ENCODE data around the gene PCSK5. TPM values are rescaled to one million over a fixed set of nuclear protein-coding genes. Genes with fewer than 3 reads are reported as not detected.

The PCSK5 gene
- total RNA-seq, 4 donors from 2014 or later, result 37.7 to 53.4 (median 43.1) TPM

GRCh38 chr9:75993434-75993833 lies 103.0 kb downstream of the PCSK5 start:
- DNase-seq (ENCODE audit: low spot score) (no peak), ATAC-seq (ENCODE audit: low FRiP score) (no peak)
- TF ChIP-seq, protein P1, sequence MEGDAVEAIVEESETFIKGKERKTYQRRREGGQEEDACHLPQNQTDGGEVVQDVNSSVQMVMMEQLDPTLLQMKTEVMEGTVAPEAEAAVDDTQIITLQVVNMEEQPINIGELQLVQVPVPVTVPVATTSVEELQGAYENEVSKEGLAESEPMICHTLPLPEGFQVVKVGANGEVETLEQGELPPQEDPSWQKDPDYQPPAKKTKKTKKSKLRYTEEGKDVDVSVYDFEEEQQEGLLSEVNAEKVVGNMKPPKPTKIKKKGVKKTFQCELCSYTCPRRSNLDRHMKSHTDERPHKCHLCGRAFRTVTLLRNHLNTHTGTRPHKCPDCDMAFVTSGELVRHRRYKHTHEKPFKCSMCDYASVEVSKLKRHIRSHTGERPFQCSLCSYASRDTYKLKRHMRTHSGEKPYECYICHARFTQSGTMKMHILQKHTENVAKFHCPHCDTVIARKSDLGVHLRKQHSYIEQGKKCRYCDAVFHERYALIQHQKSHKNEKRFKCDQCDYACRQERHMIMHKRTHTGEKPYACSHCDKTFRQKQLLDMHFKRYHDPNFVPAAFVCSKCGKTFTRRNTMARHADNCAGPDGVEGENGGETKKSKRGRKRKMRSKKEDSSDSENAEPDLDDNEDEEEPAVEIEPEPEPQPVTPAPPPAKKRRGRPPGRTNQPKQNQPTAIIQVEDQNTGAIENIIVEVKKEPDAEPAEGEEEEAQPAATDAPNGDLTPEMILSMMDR (IDR thresholded peaks at IDR 0.05), result no peak

DNA sequence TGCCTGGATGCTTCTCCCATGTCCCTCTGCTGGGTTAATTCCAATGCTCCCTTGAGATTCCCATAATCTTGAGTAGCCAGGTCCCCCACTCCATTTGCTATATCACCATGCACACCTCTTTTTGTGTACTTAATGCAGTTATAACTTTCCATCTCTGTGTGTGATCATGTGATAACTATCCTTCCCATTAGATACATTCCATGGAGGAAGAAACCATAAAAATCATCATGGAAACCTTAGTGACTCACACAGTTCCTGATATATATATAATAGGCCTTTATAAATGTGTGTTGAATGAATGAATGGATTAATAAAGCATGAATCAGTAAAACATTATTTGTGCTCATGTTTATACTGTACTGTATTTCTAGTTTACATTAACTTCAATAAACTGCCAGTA lies 104.6 kb downstream of the PCSK5 start:
- TF ChIP-seq, protein P1 (IDR thresholded peaks at IDR 0.05), result no peak
- DNase-seq (ENCODE audit: low spot score) (no peak), ATAC-seq (ENCODE audit: low FRiP score) (no peak)

GRCh38 chr9:75996726-75997125 lies 106.3 kb downstream of the PCSK5 start:
- DNase-seq (ENCODE audit: low spot score), result no peak
- ATAC-seq (ENCODE audit: low FRiP score), result no peak
- TF ChIP-seq, protein P1 (IDR thresholded peaks at IDR 0.05), result no peak

DNA sequence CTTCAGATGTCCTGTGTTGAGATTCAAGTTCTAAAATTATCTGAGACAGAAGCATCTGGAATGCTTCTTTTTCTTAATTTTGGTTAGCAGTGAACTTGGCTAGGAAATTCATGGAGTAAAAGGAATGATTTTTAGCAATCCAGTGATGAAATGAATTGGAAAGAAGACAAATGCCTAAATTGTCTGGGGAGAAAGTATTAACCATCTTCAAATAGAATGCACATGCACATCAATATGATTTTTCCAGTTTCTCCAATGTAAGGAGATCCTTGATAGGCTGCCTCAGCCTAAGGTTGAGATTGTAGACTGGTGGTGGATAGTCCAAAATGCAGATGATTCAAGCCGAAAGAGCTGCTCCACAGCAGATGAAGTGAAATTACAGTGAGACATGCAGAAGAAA lies 106.7 kb downstream of the PCSK5 start:
- no peak for ATAC-seq (ENCODE audit: low FRiP score)
- TF ChIP-seq, protein P1 (IDR thresholded peaks at IDR 0.05), result no peak
- DNase-seq (ENCODE audit: low spot score), result no peak

DNA sequence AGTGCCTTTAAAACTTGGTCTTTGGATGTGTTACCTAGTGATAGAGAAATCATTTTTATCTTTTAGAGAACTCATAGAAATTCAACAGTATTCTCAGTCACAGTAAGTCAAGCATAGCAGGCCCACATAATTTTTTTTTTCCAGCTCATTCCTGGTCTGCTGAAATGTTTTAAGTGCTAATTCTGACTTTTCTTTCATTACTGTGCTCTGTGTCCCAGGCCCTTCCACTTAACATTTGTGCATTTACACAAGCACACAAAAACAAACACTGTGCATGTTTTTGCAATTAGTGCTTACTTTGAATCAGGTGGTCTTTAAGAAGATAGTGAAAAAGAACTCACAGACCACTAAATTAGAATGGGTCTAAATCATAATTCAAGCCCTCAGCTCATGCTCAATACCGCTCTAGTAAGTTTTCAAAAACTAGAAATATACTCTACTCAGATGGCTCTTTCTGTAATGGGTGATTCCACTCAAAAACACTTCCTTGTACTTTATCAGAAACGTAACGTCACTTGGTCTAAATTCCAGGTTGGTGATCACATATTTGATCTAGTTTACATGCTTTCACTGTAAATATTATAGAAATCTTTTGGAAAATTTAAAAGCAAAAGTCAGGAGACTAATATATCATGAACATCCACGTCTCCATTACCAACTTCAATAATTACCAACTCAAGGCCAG lies 107.8 kb downstream of the PCSK5 start:
- TF ChIP-seq, protein P1 (IDR thresholded peaks at IDR 0.05), result no peak
- ATAC-seq (ENCODE audit: low FRiP score), result no peak
- DNase-seq (ENCODE audit: low spot score), result no peak

DNA sequence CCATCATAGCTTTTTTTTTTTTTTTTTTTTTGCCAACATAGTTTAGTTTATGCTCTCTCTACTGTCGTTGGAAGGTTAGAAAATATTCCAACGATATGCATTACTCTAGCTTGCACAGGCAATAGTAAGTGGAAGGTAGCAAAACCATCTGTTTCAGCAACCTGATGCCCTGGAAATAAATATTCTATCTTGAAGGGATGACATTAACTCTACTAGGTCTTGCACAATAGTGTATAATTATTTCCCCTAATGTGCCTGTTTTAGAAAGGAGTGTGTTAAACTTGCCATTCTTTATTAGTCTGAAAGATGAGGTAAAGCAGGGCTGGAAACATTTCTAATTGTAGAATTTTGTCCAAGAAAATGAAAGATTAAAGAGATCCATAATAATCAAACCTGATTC lies 111.0 kb downstream of the PCSK5 start:
- no peak for DNase-seq (ENCODE audit: low spot score)
- ATAC-seq (ENCODE audit: low FRiP score), result no peak
- TF ChIP-seq, protein P1 (IDR thresholded peaks at IDR 0.05), result no peak

- TF ChIP-seq, protein P1 (IDR thresholded peaks at IDR 0.05), result no peak
- ATAC-seq (ENCODE audit: low FRiP score) (no peak), DNase-seq (ENCODE audit: low spot score) (no peak)
Measured at GRCh38 chr9:76003041-76003440, 112.6 kb downstream of the PCSK5 start.

Measured in omental fat pad (tissue), 4 donors.